A549 treated with GW870086 at 1 μM for 4 hours (cell line): Measurements from ENCODE around the gene PAGE5. TPM values are rescaled to one million over a fixed set of nuclear protein-coding genes. Genes with fewer than 3 reads are reported as not detected.

ENCODE experiments used
- total RNA-seq: library from RNA; stranded (reverse); fragments of 200-300 nt; extraction: Qiagen RNA extraction; gene quantifications from 5 replicates; pipeline ENCODE4 v1.2.3, GENCODE V29; 2022; ENCODE audit warnings: low read depth

The PAGE5 gene, protein sequence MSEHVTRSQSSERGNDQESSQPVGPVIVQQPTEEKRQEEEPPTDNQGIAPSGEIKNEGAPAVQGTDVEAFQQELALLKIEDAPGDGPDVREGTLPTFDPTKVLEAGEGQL
- not detected in 5 replicates for total RNA-seq

DNA sequence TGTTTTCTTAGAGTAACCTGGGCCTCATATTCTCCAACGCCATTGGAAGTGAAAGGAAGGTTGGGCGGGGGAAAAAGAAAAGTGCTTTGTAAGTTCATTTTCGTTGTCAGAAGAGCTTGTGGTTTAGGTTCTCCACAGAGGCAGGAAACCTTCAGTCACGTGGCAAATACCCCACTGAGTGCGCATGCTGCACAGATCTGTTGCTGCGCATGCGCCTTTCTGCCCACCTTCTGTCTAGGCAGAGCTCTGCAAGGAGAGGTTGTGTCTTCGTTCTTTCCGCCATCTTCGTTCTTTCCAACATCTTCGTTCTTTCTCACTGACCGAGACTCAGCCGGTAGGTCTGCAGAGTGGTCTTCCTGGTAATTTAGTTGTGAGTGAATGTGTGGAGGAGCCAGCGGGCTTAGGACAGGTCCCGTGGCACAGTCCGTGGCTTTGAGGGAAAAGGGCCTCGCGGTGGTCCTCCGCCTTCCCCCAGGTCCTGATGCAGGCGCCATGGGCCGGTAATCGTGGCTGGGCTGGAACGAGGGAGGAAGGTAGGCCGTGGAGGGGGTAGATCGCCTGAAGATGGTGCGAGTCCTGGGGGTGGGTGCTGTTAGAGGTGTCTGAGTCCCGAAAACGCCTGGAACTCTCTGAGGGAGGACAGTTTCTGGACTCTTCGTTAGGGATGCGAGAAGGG, at the start of gene PAGE5:
Gene PAGE5 (plus strand): TSS at position 228 of the 676 bp plus-strand sequence. CDS start 1,037 bp downstream, outside the sequence.

DNA sequence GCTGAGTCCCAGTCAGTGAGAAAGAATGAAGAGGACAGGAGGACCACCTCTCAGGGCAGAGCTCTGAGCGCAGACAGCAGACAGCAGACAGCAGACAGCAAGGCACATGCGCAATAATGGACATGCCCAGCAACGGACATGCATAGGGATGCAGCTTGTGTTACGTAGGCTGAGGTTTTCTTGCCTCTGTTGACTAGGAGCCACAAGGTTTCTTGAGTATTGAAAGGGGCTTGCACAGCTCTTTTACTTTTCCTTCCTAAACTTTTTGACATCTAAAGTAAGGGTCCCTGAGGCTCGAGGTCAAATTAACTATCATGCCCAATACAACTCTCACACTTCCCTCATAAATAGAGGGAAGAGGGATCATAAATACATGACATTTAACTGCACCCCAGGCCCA, 44.7 kb downstream of the PAGE5 start, which contains the start of gene PAGE3:
Gene PAGE3 (minus strand): TSS at position 101 of the 400 bp plus-strand sequence. CDS start 1,013 bp downstream, outside the sequence.

Other genes starting within 250 kb of the PAGE5 start
- 0.16 TPM in 1 of 5 replicates, not detected in the others for gene PFKFB1, start 226.2 kb upstream of the PAGE5 start, total RNA-seq
- gene APEX2, start 220.0 kb upstream of the PAGE5 start, total RNA-seq: 24.9 to 32.3 TPM (median 30.8 TPM) in 5 replicates
- gene ALAS2, start 189.4 kb upstream of the PAGE5 start, total RNA-seq: not detected in 5 replicates
- not detected in 5 replicates for gene PAGE2B, start 145.3 kb upstream of the PAGE5 start, total RNA-seq
- not detected in 5 replicates for gene PAGE2, start 131.3 kb upstream of the PAGE5 start, total RNA-seq
- gene PAGE3, start 44.6 kb downstream of the PAGE5 start, total RNA-seq: not detected in 5 replicates
- gene MAGEH1, start 231.8 kb downstream of the PAGE5 start, total RNA-seq: 5.9 to 7.8 TPM (median 6.8 TPM) in 5 replicates